ENCODE results near the gene CYP4F11. TPM values are rescaled to one million over a fixed set of nuclear protein-coding genes. Genes with fewer than 3 reads are reported as not detected.
A peak's percentile ranks its signal among the peaks of the same experiment; 100 is the strongest.

The CYP4F11 gene
- total and polyA plus RNA-seq, 2 of the 13 experiments (the other 11 are each of a cell fraction or from before 2014, with no cell fraction given), result 7.8 to 8.4 TPM

GRCh38 chr19:15948223-15949058, 14.1 kb upstream of the CYP4F11 start, which contains the start of gene OR10H4:
Gene OR10H4, plus strand, starts transcription at chr19:15949008. Its CDS starts 0 bp downstream, at chr19:15949008.
- ChIA-PET CTCF (ENCODE audit: low intra/inter-chr PET ratio, low total read pairs) (no interaction called here), POLR2A (no interaction called here)
- no peak within 1 kb of the TSS for H3K27ac ChIP-seq (ENCODE audit: extremely low read length, insufficient read depth, low read length)
- H3K4me2 ChIP-seq (ENCODE audit: low read depth, low read length), result no peak within 1 kb of the TSS
- no peak within 1 kb of the TSS for H3K4me3 ChIP-seq (replicated peaks in 1 of 3; ENCODE audit: insufficient read depth in 1 of 3, low read depth in 2 of 3, low read length in 3 of 3)
- TF ChIP-seq ZNF883 (CRISPR knock-in tag; IDR thresholded peaks at IDR 0.05; ENCODE audit: not compliant biosample characterization), result no peak
- TF ChIP-seq MAFK (conservative IDR thresholded peaks at IDR 0.05 in 1 of 2, IDR thresholded peaks at IDR 0.05 in 1 of 2; ENCODE audit: low read length in 2 of 2), result peak in 1 of 2 experiments; percentile 72; a peak in 2 of 4 replicates
- TF ChIP-seq HHEX (CRISPR knock-in tag; IDR thresholded peaks at IDR 0.05), result no peak
- TF ChIP-seq MAFF (IDR thresholded peaks at IDR 0.05; ENCODE audit: low read depth, low read length), result peak; percentile 37; the same call in 1 of the 2 replicates
- no peak for TF ChIP-seq BCL6 (CRISPR knock-in tag; IDR thresholded peaks at IDR 0.05)
- TF ChIP-seq HDAC6 (IDR thresholded peaks at IDR 0.05; ENCODE audit: low read depth, low read length), result no peak
- no peak for TF ChIP-seq ZNF784 (CRISPR knock-in tag; IDR thresholded peaks at IDR 0.05; ENCODE audit: borderline replicate concordance)
- no peak for TF ChIP-seq EP300 (IDR thresholded peaks at IDR 0.05; ENCODE audit: low read depth in 2 of 2, low read length in 2 of 2)
- TF ChIP-seq EP300 (CRISPR knock-in tag; IDR thresholded peaks at IDR 0.05; ENCODE audit: borderline replicate concordance), result no peak
- H3K27me3 ChIP-seq (ENCODE audit: control insufficient read depth in 1 of 2, insufficient read depth in 2 of 2, low read length in 2 of 2), result no peaks in the 10 kb centered on the region
- H3K36me3 ChIP-seq (replicated peaks in 1 of 2; ENCODE audit: control insufficient read depth in 1 of 2, insufficient read depth in 2 of 2, low read length in 2 of 2), result no peaks in the 10 kb centered on the region
- no peaks in the 10 kb centered on the region for H3K79me2 ChIP-seq (ENCODE audit: insufficient read depth, low read length)
- no TSS peak for BruUV-seq (replicated peaks)
- H4K20me1 ChIP-seq (ENCODE audit: insufficient read depth, low read length), result no peaks in the 10 kb centered on the region
- ATAC-seq (no peak), DNase-seq (ENCODE audit: low spot score) (no peak), FAIRE-seq (no peak)
- H3K9ac ChIP-seq (ENCODE audit: insufficient read depth, low read depth, low read length), result no peak within 1 kb of the TSS
- H3K4me1 ChIP-seq (ENCODE audit: insufficient read depth, low read length), result no peaks in the 10 kb centered on the region
- H3K9me3 ChIP-seq (ENCODE audit: low read length), result peaks cover 15% of the 10 kb centered on the region; the same call in 1 of the 2 replicates
- H2AFZ ChIP-seq (ENCODE audit: low read length), result no peak within 1 kb of the TSS
- in situ Hi-C loops (cut with HindIII; ENCODE audit: extremely low pct_ligation_motif_present, low pct_unique_long_range_greater_than_20kb) (no loop called here), intact Hi-C loops (cut with micrococcal nuclease; ENCODE audit: unreplicated experiment) (no loop called here)

All from HepG2 (cell line).